Panc1 (cell line): ENCODE results near the gene COL6A1. TPM values are rescaled to one million over a fixed set of nuclear protein-coding genes. Genes with fewer than 3 reads are reported as not detected.
"Not testable (repeated sequence)": the region's sequence is repeated elsewhere in the genome, so short reads cannot be mapped to it uniquely, and the experiment has no call there.

Source experiments
- ATAC-seq: fragments of 200-7000 bp; cut with Tn5 transposase; 2 replicates; pipeline ENCODE4 v1.9.1; 2020; ENCODE audit warnings: mild to moderate bottlenecking, moderate library complexity
- BruUV-seq: library from RNA; stranded (reverse); fragments of 400-500 nt; replicated peaks from 2 replicates; lab custom pipeline; 2021; lab: Mats Ljungman, UMichigan
- CTCF ChIA-PET: fragments of 300-600 bp; sonication (Branson Sonifier 250); formaldehyde crosslinking; loops from one replicate; lab custom pipeline; 2022; ENCODE audit warnings: antibody characterized with exemption; lab: Charles Lee
- POLR2A ChIA-PET: fragments of 300-600 bp; sonication (Branson Sonifier 250); formaldehyde crosslinking; loops from one replicate; lab custom pipeline; 2022; ENCODE audit warnings: antibody characterized with exemption; lab: Charles Lee
- DNase-seq: peaks from one replicate; pipeline ENCODE4 v3.0.0-alpha.2; 2010; ENCODE audit warnings: low read depth, low spot score
- H3K27ac ChIP-seq: 2 replicates; pipeline ENCODE4 v1.5.1; 2011; ENCODE audit warnings: mild to moderate bottlenecking, low read length, inconsistent platforms
- H3K27me3 ChIP-seq: fragments of 200-500 bp; sonication (Bioruptor generic); 2 replicates; pipeline ENCODE4 v1.6.0; 2014; ENCODE audit warnings: low read length, inconsistent platforms; ENCODE audit not compliant: control insufficient read depth, insufficient read depth
- H3K36me3 ChIP-seq: fragments of 200-500 bp; sonication (Bioruptor generic); 2 replicates; pipeline ENCODE4 v1.5.1; 2014; ENCODE audit warnings: inconsistent platforms, mild to moderate bottlenecking, low read length, moderate library complexity; ENCODE audit not compliant: control insufficient read depth, insufficient read depth
- H3K4me1 ChIP-seq: 2 replicates; pipeline ENCODE4 v1.5.1; 2011; ENCODE audit warnings: inconsistent platforms, mild to moderate bottlenecking, low read length, moderate library complexity; ENCODE audit not compliant: control insufficient read depth, insufficient read depth
- H3K4me3 ChIP-seq, 2 experiments: 2 replicates each; pipeline ENCODE4 v1.5.1; 2011 to 2012; ENCODE audit warnings: low read depth in 2 of 2, low read length in 2 of 2, mild to moderate bottlenecking in 2 of 2, inconsistent platforms in 1 of 2, moderate library complexity in 1 of 2
- H3K9me3 ChIP-seq: fragments of 200-500 bp; sonication (Bioruptor generic); 2 replicates; pipeline ENCODE4 v1.5.1; 2014; ENCODE audit warnings: low read depth, mild to moderate bottlenecking, inconsistent platforms, low read length, moderate library complexity; ENCODE audit not compliant: control insufficient read depth, insufficient read depth
- CTCF ChIP-seq: fragments of 450-650 bp; IDR thresholded peaks from 2 replicates; pipeline ENCODE4 v1.5.1; 2017; ENCODE audit warnings: mild to moderate bottlenecking
- POLR2AphosphoS5 ChIP-seq: IDR thresholded peaks from 2 replicates; pipeline ENCODE4 v1.6.1; 2012; ENCODE audit warnings: mild to moderate bottlenecking, low read depth, low read length, moderate library complexity
- REST ChIP-seq, 2 experiments: IDR thresholded peaks; 2 replicates each; pipeline ENCODE4 v1.6.1; 2011 to 2012; ENCODE audit warnings: low read depth in 2 of 2, control low read depth in 1 of 2, low read length in 1 of 2, mild to moderate bottlenecking in 1 of 2, moderate library complexity in 1 of 2; ENCODE audit not compliant: insufficient read depth in 1 of 2
- SIN3A ChIP-seq: IDR thresholded peaks from 2 replicates; pipeline ENCODE4 v1.6.1; 2012; ENCODE audit warnings: low read depth, mild to moderate bottlenecking, low read length, moderate library complexity, borderline replicate concordance; ENCODE audit not compliant: insufficient read depth
- TCF7L2 ChIP-seq: IDR thresholded peaks from 2 replicates; pipeline ENCODE4 v1.6.1; 2011; ENCODE audit warnings: mild to moderate bottlenecking, low read depth, low read length, inconsistent platforms
- in situ Hi-C: cut with HindIII; loops from 2 replicates; pipeline ENCODE4 v1.10.0; 2016; ENCODE audit warnings: low sequenced_read_pairs, low pct_unique_long_range_greater_than_20kb
- intact Hi-C: fragments of 100-400 bp; cut with micrococcal nuclease; formaldehyde crosslinking; loops from one replicate; pipeline ENCODE4 v1.10.0; 2022; ENCODE audit not compliant: unreplicated experiment
- total RNA-seq: library from RNA; stranded (reverse); gene quantifications from one replicate; pipeline ENCODE4 v1.2.1, GENCODE V29; 2021; ENCODE audit not compliant: unreplicated experiment

The COL6A1 gene
- total RNA-seq, 1 experiment from 2014 or later = 34.2 TPM

DNA sequence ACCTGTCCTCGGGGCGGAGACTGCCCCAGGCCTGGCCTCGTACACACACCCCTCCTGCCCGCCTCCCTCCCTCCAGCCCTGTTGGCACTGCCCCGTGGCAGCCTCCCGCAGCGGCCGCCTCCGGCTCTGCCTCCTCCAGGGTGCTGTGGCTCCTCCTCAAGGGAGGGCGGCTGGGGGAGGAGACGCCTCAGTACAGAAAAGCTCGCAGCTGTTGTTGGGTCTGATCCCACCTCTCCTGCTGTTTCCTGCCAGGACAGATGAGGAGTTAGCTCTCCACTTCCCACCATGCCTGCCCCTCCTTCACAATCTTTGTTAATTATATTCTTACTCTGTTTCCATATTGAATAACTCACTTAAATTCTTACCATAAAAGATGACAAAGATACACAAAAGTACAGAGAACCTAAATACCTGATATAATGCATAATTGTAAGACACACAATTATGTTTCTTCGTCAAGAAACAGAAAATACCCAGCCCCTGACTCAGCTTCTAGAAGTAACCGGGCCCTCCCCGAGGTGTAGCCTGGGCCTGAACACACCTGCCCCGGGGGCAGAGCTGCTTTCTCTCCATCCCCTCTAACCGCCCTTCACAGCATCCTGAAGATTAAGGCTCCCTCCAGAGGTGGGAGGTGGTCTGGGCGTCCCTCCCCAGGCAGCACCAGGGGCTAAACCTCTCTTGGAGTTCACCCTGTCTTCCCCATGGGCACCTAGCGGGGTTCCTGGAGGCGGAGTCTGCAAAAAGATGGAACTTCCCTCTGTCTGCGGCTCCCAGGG, 30.6 kb upstream of the COL6A1 start:
- H3K4me1 ChIP-seq = no peaks in the 10 kb centered on the region
- H3K9me3 ChIP-seq = no peaks in the 10 kb centered on the region
- H3K36me3 ChIP-seq = no peaks in the 10 kb centered on the region
- no peak overlapping the region for H3K4me3 ChIP-seq
- ChIA-PET POLR2A (no interaction called here), CTCF (no interaction called here)
- no peak for TF ChIP-seq TCF7L2
- no peaks in the 10 kb centered on the region for H3K27me3 ChIP-seq
- in situ Hi-C loops (no loop called here), intact Hi-C loops (no loop called here)
- peak; percentile 86 for ATAC-seq
- DNase-seq = no peak
- BruUV-seq = no TSS peak
- H3K27ac ChIP-seq = no peak overlapping the region

DNA sequence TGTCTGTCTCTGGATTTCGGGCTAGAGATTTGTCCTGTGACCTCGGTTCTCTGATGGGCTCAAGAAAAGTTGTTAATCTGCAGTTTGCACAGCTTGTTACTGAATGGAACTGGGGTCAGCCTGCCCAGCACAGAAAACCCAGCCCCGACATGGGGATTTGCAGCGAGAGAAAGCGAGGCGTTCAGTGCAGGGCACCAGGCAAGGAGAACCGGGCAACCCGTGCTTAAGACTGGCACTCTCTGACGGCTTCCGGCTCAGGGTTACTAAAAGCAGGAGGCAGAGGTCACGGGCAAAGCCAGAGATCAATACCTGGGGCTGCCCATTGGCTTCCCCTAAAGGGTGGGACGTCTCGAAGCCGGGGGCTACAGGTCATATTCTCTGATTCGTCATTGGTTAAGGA, 29.9 kb upstream of the COL6A1 start:
- Histone ChIP-seq H3K27ac (no peak overlapping the region), H3K9me3 (no peaks in the 10 kb centered on the region), H3K4me3 (no peak overlapping the region), H3K36me3 (no peaks in the 10 kb centered on the region), H3K27me3 (no peaks in the 10 kb centered on the region), H3K4me1 (no peaks in the 10 kb centered on the region)
- ChIA-PET POLR2A (no interaction called here), CTCF (no interaction called here)
- DNase-seq = no peak
- BruUV-seq = no TSS peak
- no peak for TF ChIP-seq REST (IDR thresholded peaks at IDR 0.05; ENCODE audit: insufficient read depth in 1 of 2, low read depth in 2 of 2, low read length in 1 of 2)
- intact Hi-C loops (no loop called here), in situ Hi-C loops (no loop called here)
- ATAC-seq = no peak

DNA sequence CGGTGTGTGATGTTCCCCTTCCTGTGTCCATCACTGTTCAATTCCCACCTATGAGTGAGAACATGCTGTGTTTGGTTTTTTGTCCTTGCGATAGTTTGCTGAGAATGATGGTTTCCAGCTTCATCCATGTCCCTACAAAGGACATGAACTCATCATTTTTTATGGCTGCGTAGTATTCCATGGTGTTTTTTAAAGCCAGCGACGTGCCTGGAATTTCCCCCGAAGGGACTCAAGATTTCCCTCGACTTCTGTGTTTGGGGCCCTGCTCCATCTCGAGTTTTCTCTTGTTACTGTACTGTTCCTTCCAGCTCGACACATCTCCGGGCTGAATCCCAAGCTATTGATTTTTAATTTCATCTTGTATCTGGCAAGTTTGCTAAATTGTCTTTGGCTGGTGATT, 29.0 kb upstream of the COL6A1 start:
- H3K27ac ChIP-seq, H3K9me3 ChIP-seq, POLR2A ChIA-PET, H3K4me1 ChIP-seq, DNase-seq, BruUV-seq, H3K4me3 ChIP-seq, H3K36me3 ChIP-seq, intact Hi-C loops, in situ Hi-C loops, CTCF ChIA-PET, H3K27me3 ChIP-seq, ATAC-seq: not testable (repeated sequence)

DNA sequence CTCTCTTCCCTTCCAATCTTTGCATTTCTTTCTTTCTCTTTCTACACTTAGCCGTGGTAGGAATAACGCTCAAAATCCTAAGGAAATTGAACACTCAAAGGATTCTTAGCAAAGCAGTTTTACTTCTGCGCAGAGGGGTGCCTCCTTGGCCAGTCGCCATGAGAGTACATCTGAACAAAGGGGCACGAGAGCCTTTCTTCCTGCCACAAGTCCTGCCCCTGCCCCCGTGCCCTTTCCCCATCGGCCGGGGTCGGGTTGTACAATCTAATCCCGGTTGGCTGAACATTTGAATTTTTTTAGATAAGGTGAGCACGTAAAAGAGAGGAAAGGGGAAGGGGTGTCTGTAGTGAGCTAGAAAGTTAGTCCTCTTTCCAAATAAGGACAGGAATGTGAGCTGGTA, 28.6 kb upstream of the COL6A1 start:
- H3K9me3 ChIP-seq = no peaks in the 10 kb centered on the region
- no peak overlapping the region for H3K4me3 ChIP-seq
- ChIA-PET CTCF (no interaction called here), POLR2A (no interaction called here)
- TF ChIP-seq POLR2AphosphoS5 (no peak), REST (IDR thresholded peaks at IDR 0.05; ENCODE audit: insufficient read depth in 1 of 2, low read depth in 2 of 2, low read length in 1 of 2) (no peak), SIN3A (no peak), TCF7L2 (no peak), CTCF (no peak)
- H3K4me1 ChIP-seq = no peaks in the 10 kb centered on the region
- no TSS peak for BruUV-seq
- DNase-seq = no peak
- intact Hi-C loops (no loop called here), in situ Hi-C loops (no loop called here)
- H3K36me3 ChIP-seq = no peaks in the 10 kb centered on the region
- H3K27me3 ChIP-seq = no peaks in the 10 kb centered on the region; the same call in 1 of the 2 replicates
- no peak overlapping the region for H3K27ac ChIP-seq
- no peak for ATAC-seq
